Measurements from ENCODE around the gene PRXL2B.

Gene PRXL2B

DNA sequence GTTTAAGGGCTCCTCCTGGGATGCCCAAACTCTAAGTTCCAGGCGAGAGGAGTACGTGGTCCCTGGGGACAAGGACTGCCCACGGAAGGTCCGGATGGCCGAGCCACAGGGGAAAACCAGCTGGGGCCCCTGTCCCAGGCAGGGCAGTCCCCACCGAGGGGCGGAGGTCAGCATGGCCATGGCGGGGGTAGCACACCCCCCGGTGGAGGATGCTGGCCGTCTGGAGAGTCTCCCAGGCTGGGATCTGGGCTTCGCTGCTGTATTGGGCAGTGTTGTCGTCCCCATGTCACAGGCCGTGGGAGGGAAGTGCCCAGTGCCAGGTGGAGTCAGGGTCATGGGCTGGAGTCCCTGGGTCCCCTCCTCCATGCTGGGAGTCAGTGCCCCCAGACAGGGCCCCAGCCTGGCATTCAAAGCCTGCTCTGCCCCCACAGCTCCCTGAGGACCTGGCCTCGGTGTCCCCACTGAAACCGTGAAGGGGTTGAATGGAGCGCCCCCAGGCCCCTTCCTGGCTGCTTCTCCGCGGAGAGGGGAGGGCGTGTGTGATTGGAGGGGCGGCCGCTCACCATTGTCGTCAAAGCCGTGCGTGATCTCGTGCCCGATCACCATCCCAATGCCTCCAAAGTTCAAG, 6.8 kb downstream of the PRXL2B start:
- H3K4me1 ChIP-seq (ENCODE audit: control insufficient read depth, low read depth, low read length), result no peaks in the 10 kb centered on the region
- WGBS (ENCODE audit: extremely low coverage, insufficient coverage, low lambda C conversion rate), result no CpG with 5 or more reads among the region's 26 CpGs

DNA sequence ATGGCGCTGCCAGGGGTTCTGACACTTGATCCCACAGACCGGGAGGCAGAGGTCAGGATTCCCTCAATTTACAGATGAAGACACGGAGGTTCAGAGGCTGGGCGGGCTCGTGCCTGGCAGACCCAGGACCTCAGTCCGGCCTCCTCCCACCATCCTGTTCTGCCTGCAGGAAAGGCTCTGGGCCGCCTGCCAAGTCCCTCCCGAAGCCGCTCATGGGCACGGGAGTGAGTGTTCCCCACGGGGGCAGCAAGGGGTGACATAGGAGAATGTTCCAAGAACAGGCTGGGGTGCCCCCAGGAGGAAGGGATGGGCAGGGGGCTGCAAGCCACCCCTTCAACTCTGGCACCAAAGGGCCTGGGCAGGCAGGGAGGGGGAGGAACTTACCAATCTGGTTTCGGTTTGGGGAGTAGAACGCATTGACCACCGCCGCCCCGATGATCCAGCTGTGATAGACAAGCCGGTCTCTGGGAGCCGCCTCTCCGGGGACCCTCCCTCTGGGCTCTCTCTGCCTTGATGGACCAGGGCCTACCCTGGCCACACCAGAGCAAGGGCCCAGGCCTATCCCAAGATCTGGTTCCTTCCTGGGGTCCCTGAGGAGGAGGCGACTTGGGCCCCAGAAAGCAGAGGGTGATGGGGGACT, 7.5 kb downstream of the PRXL2B start:
- H3K36me3 ChIP-seq (ENCODE audit: control insufficient read depth, insufficient read depth, low read length), result no peaks in the 10 kb centered on the region
- H2BK5ac ChIP-seq (ENCODE audit: low read length), result no peak overlapping the region
- no peak overlapping the region for H3K4me2 ChIP-seq (ENCODE audit: low read length)
- H3K23ac ChIP-seq (ENCODE audit: low read length), result no peak overlapping the region
- H2BK15ac ChIP-seq (replicated peaks; ENCODE audit: low read depth), result no peak overlapping the region
- no peak overlapping the region for H3K4ac ChIP-seq (ENCODE audit: low read depth, low read length)
- H3K18ac ChIP-seq (ENCODE audit: low read length), result no peak overlapping the region
- no peak overlapping the region for H4K5ac ChIP-seq (ENCODE audit: low read length)
- no peak overlapping the region for H3K9ac ChIP-seq (ENCODE audit: low read length)
- H2AK5ac ChIP-seq (ENCODE audit: low read length), result no peak overlapping the region
- no peak overlapping the region for H4K8ac ChIP-seq (ENCODE audit: low read depth, low read length)
- no peaks in the 10 kb centered on the region for H3K79me2 ChIP-seq (ENCODE audit: control insufficient read depth, insufficient read depth, low read length)
- no peak overlapping the region for H2BK120ac ChIP-seq (ENCODE audit: low read depth, low read length)
- no peak overlapping the region for H3K56ac ChIP-seq (ENCODE audit: low read length)
- H3K27me3 ChIP-seq (ENCODE audit: insufficient read depth, low read length, poor library complexity), result no peaks in the 10 kb centered on the region
- no peaks in the 10 kb centered on the region for H3K79me1 ChIP-seq (ENCODE audit: low read length)
- H3K27ac ChIP-seq (ENCODE audit: low read depth, low read length), result no peak overlapping the region
- WGBS (ENCODE audit: extremely low coverage, insufficient coverage, low lambda C conversion rate), result no CpG with 5 or more reads among the region's 20 CpGs
- no peaks in the 10 kb centered on the region for H3K4me1 ChIP-seq (ENCODE audit: control insufficient read depth, low read depth, low read length)
- DNase-seq, result no peak
- no peak overlapping the region for H3K4me3 ChIP-seq (ENCODE audit: low read length)

More for the DNA sequence above, 6.8 kb downstream of the PRXL2B start:
- Histone ChIP-seq H3K79me2 (ENCODE audit: control insufficient read depth, insufficient read depth, low read length) (no peaks in the 10 kb centered on the region), H3K18ac (ENCODE audit: low read length) (no peak overlapping the region), H3K4ac (ENCODE audit: low read depth, low read length) (no peak overlapping the region), H2AK5ac (ENCODE audit: low read length) (no peak overlapping the region), H2BK5ac (ENCODE audit: low read length) (no peak overlapping the region), H3K4me3 (ENCODE audit: low read length) (no peak overlapping the region), H3K36me3 (ENCODE audit: control insufficient read depth, insufficient read depth, low read length) (no peaks in the 10 kb centered on the region), H4K8ac (ENCODE audit: low read depth, low read length) (no peak overlapping the region), H3K23ac (ENCODE audit: low read length) (no peak overlapping the region), H2BK120ac (ENCODE audit: low read depth, low read length) (no peak overlapping the region), H3K4me2 (ENCODE audit: low read length) (no peak overlapping the region), H3K27me3 (ENCODE audit: insufficient read depth, low read length, poor library complexity) (no peaks in the 10 kb centered on the region), H4K5ac (ENCODE audit: low read length) (no peak overlapping the region), H3K27ac (ENCODE audit: low read depth, low read length) (no peak overlapping the region), H3K79me1 (ENCODE audit: low read length) (no peaks in the 10 kb centered on the region), H3K9ac (ENCODE audit: low read length) (no peak overlapping the region), H2BK15ac (replicated peaks; ENCODE audit: low read depth) (no peak overlapping the region), H3K56ac (ENCODE audit: low read length) (no peak overlapping the region)
- DNase-seq, result no peak

DNA sequence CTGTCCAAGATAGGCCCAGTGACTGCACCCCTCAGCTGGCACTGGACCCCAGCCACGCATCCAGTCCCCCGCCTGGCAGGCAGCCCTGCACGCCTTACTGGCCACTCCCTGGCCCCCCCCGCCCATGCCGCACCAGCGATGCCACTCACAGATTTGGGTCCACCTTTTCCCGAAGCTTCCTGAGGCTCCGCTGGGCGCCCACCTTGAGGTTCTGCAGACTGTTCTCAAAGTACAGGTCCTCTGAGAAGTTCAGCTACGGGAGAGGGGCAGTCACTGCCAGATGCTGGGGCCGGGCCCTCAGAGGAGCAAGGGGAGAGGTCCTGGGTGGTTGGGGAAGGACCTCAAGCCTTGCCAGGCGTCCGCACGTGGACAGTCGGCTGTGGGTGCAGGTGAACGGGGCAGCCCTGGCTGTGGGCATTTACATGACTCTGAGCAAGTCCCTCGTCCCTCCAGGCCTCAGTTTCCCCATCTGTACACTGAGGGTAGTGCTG, 8.1 kb downstream of the PRXL2B start:
- Histone ChIP-seq H2BK5ac (ENCODE audit: low read length) (no peak overlapping the region), H3K36me3 (ENCODE audit: control insufficient read depth, insufficient read depth, low read length) (no peaks in the 10 kb centered on the region), H2BK15ac (replicated peaks; ENCODE audit: low read depth) (no peak overlapping the region), H3K4me1 (ENCODE audit: control insufficient read depth, low read depth, low read length) (no peaks in the 10 kb centered on the region), H3K9ac (ENCODE audit: low read length) (no peak overlapping the region), H3K4me3 (ENCODE audit: low read length) (no peak overlapping the region), H2AK5ac (ENCODE audit: low read length) (no peak overlapping the region), H3K27ac (ENCODE audit: low read depth, low read length) (no peak overlapping the region), H3K18ac (ENCODE audit: low read length) (no peak overlapping the region), H3K79me1 (ENCODE audit: low read length) (no peaks in the 10 kb centered on the region), H2BK120ac (ENCODE audit: low read depth, low read length) (no peak overlapping the region), H3K4ac (ENCODE audit: low read depth, low read length) (no peak overlapping the region), H3K23ac (ENCODE audit: low read length) (no peak overlapping the region), H3K4me2 (ENCODE audit: low read length) (no peak overlapping the region), H3K56ac (ENCODE audit: low read length) (no peak overlapping the region), H4K8ac (ENCODE audit: low read depth, low read length) (no peak overlapping the region), H3K27me3 (ENCODE audit: insufficient read depth, low read length, poor library complexity) (no peaks in the 10 kb centered on the region), H4K5ac (ENCODE audit: low read length) (no peak overlapping the region), H3K79me2 (ENCODE audit: control insufficient read depth, insufficient read depth, low read length) (no peaks in the 10 kb centered on the region)
- WGBS (ENCODE audit: extremely low coverage, insufficient coverage, low lambda C conversion rate), result no CpG with 5 or more reads among the region's 17 CpGs
- DNase-seq, result no peak

DNA sequence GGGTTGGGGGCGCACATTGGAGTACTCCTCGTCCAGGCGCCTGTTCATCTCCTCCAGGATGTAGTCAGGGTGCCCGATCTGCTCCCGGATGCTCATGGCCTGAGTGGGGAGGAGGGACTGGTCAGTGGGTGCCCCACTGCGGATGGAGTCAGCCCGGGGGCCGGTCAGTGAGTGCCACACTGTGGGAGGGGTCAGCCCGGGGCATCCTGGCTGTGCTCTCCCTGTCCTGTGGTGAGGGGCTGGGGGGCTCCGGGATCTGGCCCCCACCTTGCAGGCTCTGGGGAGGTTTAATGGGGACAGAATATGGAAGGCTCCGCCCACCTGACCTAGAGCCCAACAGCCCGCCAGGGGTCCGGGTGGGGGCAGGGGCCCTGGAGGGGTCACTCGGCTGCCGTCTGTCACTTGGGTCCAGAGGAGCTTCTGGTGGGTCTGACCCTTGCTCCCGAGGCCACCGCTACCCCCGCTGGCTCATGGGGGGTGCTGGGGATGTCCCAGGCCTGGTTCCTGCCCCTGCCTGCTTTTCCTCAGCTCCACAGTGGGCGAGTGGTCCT, 8.8 kb downstream of the PRXL2B start:
- WGBS (ENCODE audit: extremely low coverage, insufficient coverage, low lambda C conversion rate), result no CpG with 5 or more reads among the region's 19 CpGs
- Histone ChIP-seq H4K5ac (ENCODE audit: low read length) (no peak overlapping the region), H3K9ac (ENCODE audit: low read length) (no peak overlapping the region), H3K56ac (ENCODE audit: low read length) (no peak overlapping the region), H3K4me3 (ENCODE audit: low read length) (no peak overlapping the region), H3K18ac (ENCODE audit: low read length) (no peak overlapping the region), H3K79me2 (ENCODE audit: control insufficient read depth, insufficient read depth, low read length) (no peaks in the 10 kb centered on the region), H3K36me3 (ENCODE audit: control insufficient read depth, insufficient read depth, low read length) (no peaks in the 10 kb centered on the region), H2BK5ac (ENCODE audit: low read length) (no peak overlapping the region), H3K27me3 (ENCODE audit: insufficient read depth, low read length, poor library complexity) (no peaks in the 10 kb centered on the region), H3K27ac (ENCODE audit: low read depth, low read length) (no peak overlapping the region), H3K79me1 (ENCODE audit: low read length) (no peaks in the 10 kb centered on the region), H3K4me2 (ENCODE audit: low read length) (no peak overlapping the region), H4K8ac (ENCODE audit: low read depth, low read length) (no peak overlapping the region), H3K23ac (ENCODE audit: low read length) (no peak overlapping the region), H2AK5ac (ENCODE audit: low read length) (no peak overlapping the region), H2BK120ac (ENCODE audit: low read depth, low read length) (no peak overlapping the region), H3K4ac (ENCODE audit: low read depth, low read length) (no peak overlapping the region), H2BK15ac (replicated peaks; ENCODE audit: low read depth) (no peak overlapping the region), H3K4me1 (ENCODE audit: control insufficient read depth, low read depth, low read length) (no peaks in the 10 kb centered on the region)
- no peak for DNase-seq

DNA sequence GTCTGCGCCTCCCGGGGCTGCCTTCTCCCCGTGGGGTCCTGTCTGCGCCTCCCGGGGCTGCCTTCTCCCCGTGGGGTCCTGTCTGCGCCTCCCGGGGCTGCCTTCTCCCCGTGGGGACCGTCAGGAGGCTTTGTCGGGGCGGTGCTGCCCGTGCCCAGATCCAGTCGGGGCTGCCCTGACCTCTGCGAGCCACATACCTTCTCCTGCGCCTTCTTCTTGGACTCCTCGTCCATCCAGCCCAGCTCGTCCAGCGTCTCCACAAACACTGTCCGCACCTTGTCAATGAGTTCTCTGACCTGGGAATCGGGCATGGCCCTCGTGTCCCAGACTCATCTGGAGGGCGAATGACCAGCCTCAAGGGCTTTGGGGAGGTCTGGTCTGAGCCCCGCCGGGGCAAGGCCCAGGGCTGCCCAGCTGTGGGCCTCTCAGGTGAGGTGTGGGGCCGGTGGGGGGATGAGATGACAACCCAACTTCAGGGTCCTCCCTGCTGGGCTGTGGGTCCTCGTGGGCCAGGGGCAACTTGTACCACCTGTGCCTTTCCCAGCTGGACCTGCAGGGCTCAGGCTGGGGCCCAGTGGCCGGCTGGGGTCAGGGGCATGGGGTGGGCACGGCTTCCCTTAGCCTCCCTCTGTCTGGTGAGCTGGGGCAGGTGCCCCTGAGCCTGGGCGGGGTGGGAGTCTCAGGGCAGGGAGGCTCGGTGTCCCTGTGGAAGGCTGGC, 9.4 kb downstream of the PRXL2B start:
- Histone ChIP-seq H3K36me3 (ENCODE audit: control insufficient read depth, insufficient read depth, low read length) (no peaks in the 10 kb centered on the region), H3K4me1 (ENCODE audit: control insufficient read depth, low read depth, low read length) (no peaks in the 10 kb centered on the region), H3K79me1 (ENCODE audit: low read length) (no peaks in the 10 kb centered on the region), H3K18ac (ENCODE audit: low read length) (no peak overlapping the region), H3K4ac (ENCODE audit: low read depth, low read length) (no peak overlapping the region), H3K79me2 (ENCODE audit: control insufficient read depth, insufficient read depth, low read length) (no peaks in the 10 kb centered on the region), H2BK15ac (replicated peaks; ENCODE audit: low read depth) (no peak overlapping the region), H2AK5ac (ENCODE audit: low read length) (no peak overlapping the region), H3K27ac (ENCODE audit: low read depth, low read length) (no peak overlapping the region), H3K9ac (ENCODE audit: low read length) (no peak overlapping the region), H2BK5ac (ENCODE audit: low read length) (no peak overlapping the region), H3K56ac (ENCODE audit: low read length) (no peak overlapping the region), H2BK120ac (ENCODE audit: low read depth, low read length) (no peak overlapping the region), H3K23ac (ENCODE audit: low read length) (no peak overlapping the region), H3K27me3 (ENCODE audit: insufficient read depth, low read length, poor library complexity) (no peaks in the 10 kb centered on the region), H4K8ac (ENCODE audit: low read depth, low read length) (no peak overlapping the region), H4K5ac (ENCODE audit: low read length) (no peak overlapping the region), H3K4me2 (ENCODE audit: low read length) (no peak overlapping the region), H3K4me3 (ENCODE audit: low read length) (no peak overlapping the region)
- DNase-seq, result no peak
- no CpG with 5 or more reads among the region's 31 CpGs for WGBS (ENCODE audit: extremely low coverage, insufficient coverage, low lambda C conversion rate)
